A673 (cell line): ENCODE measurements around the gene PRMT5. TPM values are rescaled to one million over a fixed set of nuclear protein-coding genes. Genes with fewer than 3 reads are reported as not detected.

Source experiments
- BruUV-seq: library from RNA; stranded (reverse); fragments of 400-500 nt; replicated peaks from 2 replicates; lab custom pipeline; 2021; lab: Mats Ljungman, UMichigan
- CTCF ChIA-PET: fragments of 300-600 bp; sonication (Branson Sonifier 250); formaldehyde crosslinking; loops from one replicate; lab custom pipeline; 2022; ENCODE audit warnings: antibody characterized with exemption; lab: Charles Lee
- POLR2A ChIA-PET: fragments of 300-600 bp; sonication (Branson Sonifier 250); formaldehyde crosslinking; loops from one replicate; lab custom pipeline; 2022; ENCODE audit warnings: antibody characterized with exemption; ENCODE audit not compliant: low non-redundant PET; lab: Charles Lee
- DNase-seq: peaks from one replicate; pipeline ENCODE4 v3.0.0-alpha.2; 2015; ENCODE audit warnings: low spot score
- H3K27ac ChIP-seq: fragments of 200-600 bp; sonication (generic); 2 replicates; pipeline ENCODE4 v1.5.1; 2016; ENCODE audit warnings: mixed run types, low read depth, mild to moderate bottlenecking, mixed read lengths, antibody characterized with exemption, low read length; ENCODE audit not compliant: poor library complexity, severe bottlenecking
- H3K27me3 ChIP-seq: fragments of 200-600 bp; sonication (generic); replicated peaks from 2 replicates; pipeline ENCODE4 v1.6.1; 2017; ENCODE audit warnings: mixed run types, low read depth, mild to moderate bottlenecking, mixed read lengths, antibody characterized with exemption, low read length; ENCODE audit not compliant: insufficient read depth, poor library complexity
- H3K36me3 ChIP-seq: fragments of 200-600 bp; sonication (generic); 2 replicates; pipeline ENCODE4 v1.6.1; 2016; ENCODE audit warnings: mixed run types, mild to moderate bottlenecking, mixed read lengths, antibody characterized with exemption, low read length; ENCODE audit not compliant: insufficient read depth, poor library complexity, severe bottlenecking
- H3K4me1 ChIP-seq: fragments of 200-600 bp; sonication (generic); 2 replicates; pipeline ENCODE4 v1.6.1; 2017; ENCODE audit warnings: mixed run types, mild to moderate bottlenecking, mixed read lengths, antibody characterized with exemption, low read length; ENCODE audit not compliant: insufficient read depth, poor library complexity, severe bottlenecking
- H3K4me3 ChIP-seq: fragments of 200-600 bp; sonication (generic); 2 replicates; pipeline ENCODE4 v1.5.1; 2016; ENCODE audit warnings: low read depth, mixed run types, mild to moderate bottlenecking, mixed read lengths, low read length; ENCODE audit not compliant: poor library complexity, severe bottlenecking
- H3K9me3 ChIP-seq: fragments of 200-600 bp; sonication (generic); 2 replicates; pipeline ENCODE4 v1.6.1; 2016; ENCODE audit warnings: mixed run types, low read depth, mild to moderate bottlenecking, mixed read lengths, antibody characterized with exemption, low read length; ENCODE audit not compliant: poor library complexity, severe bottlenecking
- EZH2 ChIP-seq: fragments of 200-600 bp; sonication (generic); IDR thresholded peaks from 2 replicates; pipeline ENCODE4 v1.6.1; 2017; ENCODE audit warnings: borderline replicate concordance, low read depth, mild to moderate bottlenecking, mixed read lengths, antibody characterized with exemption, low read length; ENCODE audit not compliant: poor library complexity, severe bottlenecking
- intact Hi-C: fragments of 100-400 bp; cut with micrococcal nuclease; formaldehyde crosslinking; loops from one replicate; pipeline ENCODE4 v1.10.0; 2022; ENCODE audit not compliant: unreplicated experiment
- total RNA-seq: library from RNA; stranded (reverse); gene quantifications from 2 replicates; pipeline ENCODE4 v1.2.3, GENCODE V29; 2021
- TF ChIP-seq, protein P1 (sequence below): fragments of 300-800, 200-600 bp; sonication (generic); conservative IDR thresholded peaks from 2 replicates; pipeline ENCODE4 v1.5.1; 2017; ENCODE audit warnings: low read depth, mild to moderate bottlenecking, antibody characterized with exemption, low read length, moderate library complexity, mixed read lengths

The PRMT5 gene
- total RNA-seq, 1 experiment from 2014 or later, result 273 TPM

- ChIA-PET POLR2A (no interaction called here), CTCF (interaction anchor here (1.0 kb wide), 1 partner anchor 170 kb away, joined by 3 read pairs; no protein-coding TSS in a partner anchor)
- Histone ChIP-seq H3K27me3 (no peaks in the 10 kb centered on the region), H3K27ac (no peak overlapping the region), H3K9me3 (no peaks in the 10 kb centered on the region), H3K4me3 (no peak overlapping the region), H3K36me3 (no peaks in the 10 kb centered on the region), H3K4me1 (no peaks in the 10 kb centered on the region)
- no peak for DNase-seq
- intact Hi-C loops, result no loop called here
- no TSS peak for BruUV-seq
- TF ChIP-seq, protein P1, sequence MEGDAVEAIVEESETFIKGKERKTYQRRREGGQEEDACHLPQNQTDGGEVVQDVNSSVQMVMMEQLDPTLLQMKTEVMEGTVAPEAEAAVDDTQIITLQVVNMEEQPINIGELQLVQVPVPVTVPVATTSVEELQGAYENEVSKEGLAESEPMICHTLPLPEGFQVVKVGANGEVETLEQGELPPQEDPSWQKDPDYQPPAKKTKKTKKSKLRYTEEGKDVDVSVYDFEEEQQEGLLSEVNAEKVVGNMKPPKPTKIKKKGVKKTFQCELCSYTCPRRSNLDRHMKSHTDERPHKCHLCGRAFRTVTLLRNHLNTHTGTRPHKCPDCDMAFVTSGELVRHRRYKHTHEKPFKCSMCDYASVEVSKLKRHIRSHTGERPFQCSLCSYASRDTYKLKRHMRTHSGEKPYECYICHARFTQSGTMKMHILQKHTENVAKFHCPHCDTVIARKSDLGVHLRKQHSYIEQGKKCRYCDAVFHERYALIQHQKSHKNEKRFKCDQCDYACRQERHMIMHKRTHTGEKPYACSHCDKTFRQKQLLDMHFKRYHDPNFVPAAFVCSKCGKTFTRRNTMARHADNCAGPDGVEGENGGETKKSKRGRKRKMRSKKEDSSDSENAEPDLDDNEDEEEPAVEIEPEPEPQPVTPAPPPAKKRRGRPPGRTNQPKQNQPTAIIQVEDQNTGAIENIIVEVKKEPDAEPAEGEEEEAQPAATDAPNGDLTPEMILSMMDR, result no peak
- no peak for TF ChIP-seq EZH2
Observed at GRCh38 chr14:22887990-22888378, 41.2 kb downstream of the PRMT5 start.

DNA sequence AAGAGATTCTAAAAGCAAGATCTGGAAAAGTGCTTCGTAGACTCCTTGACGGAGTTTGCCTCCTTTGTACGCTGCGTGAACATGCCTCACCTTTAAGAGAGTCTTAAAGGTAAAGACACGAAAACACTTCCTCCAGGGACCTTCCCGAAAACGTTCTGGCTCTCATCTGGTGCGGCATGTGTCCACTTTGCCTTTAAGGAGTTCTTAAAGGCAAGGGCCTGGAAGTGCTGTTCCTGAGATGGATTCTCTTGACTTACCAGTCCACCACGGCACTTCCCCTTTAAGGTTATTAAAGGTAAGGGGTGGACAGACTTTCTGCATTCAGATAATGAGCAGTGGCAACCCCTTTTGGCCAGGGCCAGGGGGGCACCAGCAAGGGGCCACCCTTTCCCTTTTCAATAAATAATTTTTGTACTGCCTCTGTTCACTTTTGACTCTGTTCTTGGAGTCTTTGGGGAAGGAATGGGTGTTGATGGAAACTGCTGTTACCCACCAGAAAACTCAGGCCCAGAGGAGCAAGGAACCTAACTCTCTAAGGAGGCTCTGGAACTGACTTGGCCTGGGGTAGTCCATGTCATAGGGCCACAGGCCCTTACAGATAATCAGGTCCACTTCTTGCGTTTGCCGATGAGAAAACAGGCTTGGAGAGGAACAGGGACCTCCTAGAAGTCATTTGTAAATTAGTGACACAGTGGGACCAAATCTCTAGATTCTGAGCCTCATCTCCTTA lies 41.8 kb downstream of the PRMT5 start:
- CTCF ChIA-PET, result interaction anchor here (0.6 to 1.0 kb wide), 2 partner anchors 15 to 171 kb away, joined by 3 to 6 read pairs; no protein-coding TSS in a partner anchor
- intact Hi-C loops, result no loop called here
- Histone ChIP-seq H3K4me3 (peak overlapping the region; percentile 29), H3K4me1 (no peaks in the 10 kb centered on the region), H3K27me3 (no peaks in the 10 kb centered on the region), H3K9me3 (no peaks in the 10 kb centered on the region), H3K36me3 (no peaks in the 10 kb centered on the region), H3K27ac (no peak overlapping the region)
- POLR2A ChIA-PET, result no interaction called here
- TF ChIP-seq, protein P1, result no peak
- no peak for TF ChIP-seq EZH2
- no TSS peak for BruUV-seq
- peak; percentile 50 for DNase-seq

DNA sequence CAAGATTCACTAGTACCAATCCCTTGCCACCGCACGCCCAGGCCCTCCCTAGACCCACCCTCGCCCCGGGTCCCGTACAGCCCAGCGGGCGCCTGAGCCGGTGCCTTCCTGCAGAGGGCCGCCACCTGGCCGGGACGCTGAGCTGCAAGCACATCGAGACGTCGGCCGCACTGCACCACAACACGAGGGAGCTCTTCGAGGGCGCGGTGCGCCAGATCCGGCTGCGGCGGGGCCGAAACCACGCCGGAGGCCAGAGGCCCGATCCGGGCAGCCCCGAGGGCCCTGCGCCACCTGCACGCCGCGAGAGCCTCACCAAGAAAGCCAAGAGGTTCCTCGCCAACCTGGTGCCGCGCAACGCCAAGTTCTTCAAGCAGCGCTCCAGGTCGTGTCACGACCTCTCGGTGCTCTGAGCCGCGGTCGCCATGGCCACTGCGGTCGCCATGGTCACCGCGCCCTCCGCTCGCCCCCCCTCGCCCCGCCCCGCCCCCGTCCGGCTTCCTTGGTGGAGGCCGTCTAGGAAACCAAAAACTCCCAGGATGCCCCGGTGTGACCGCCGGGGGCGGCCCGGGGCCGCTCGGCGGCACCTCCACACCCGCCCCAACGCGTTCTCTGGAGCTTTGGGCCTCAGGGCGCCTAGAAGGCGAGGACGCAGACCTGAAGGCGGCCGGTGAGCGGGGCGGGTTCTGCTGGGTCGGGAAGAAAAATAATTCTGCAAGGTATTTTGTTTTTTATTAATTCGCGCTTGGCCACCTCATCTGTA lies 42.5 kb downstream of the PRMT5 start:
- intact Hi-C loops, result no loop called here
- BruUV-seq, result no TSS peak
- CTCF ChIA-PET, result interaction anchor here (0.6 kb wide), 1 partner anchor 14 kb away, joined by 6 read pairs; no protein-coding TSS in a partner anchor
- peak; percentile 27 for DNase-seq
- TF ChIP-seq, protein P1, result no peak
- no peak for TF ChIP-seq EZH2
- Histone ChIP-seq H3K4me1 (no peaks in the 10 kb centered on the region), H3K27ac (no peak overlapping the region), H3K4me3 (peak overlapping the region; percentile 29), H3K9me3 (no peaks in the 10 kb centered on the region), H3K36me3 (no peaks in the 10 kb centered on the region), H3K27me3 (no peaks in the 10 kb centered on the region)
- POLR2A ChIA-PET, result no interaction called here
